DOHH2 (cell line): ENCODE measurements around the gene TMEM263.

Source experiments
- H3F3A ChIP-seq: fragments of 200-600 bp; sonication (generic), shearing (Covaris generic); 2 replicates; pipeline ENCODE4 v1.6.0; 2016; ENCODE audit warnings: antibody characterized with exemption, mild to moderate bottlenecking; ENCODE audit not compliant: control insufficient read depth, insufficient read depth
- H3K27ac ChIP-seq: fragments of 200-600 bp; sonication (generic); 2 replicates; pipeline ENCODE4 v1.5.1; 2014; ENCODE audit warnings: low read depth, mild to moderate bottlenecking, low read length, moderate library complexity
- H3K27me3 ChIP-seq: fragments of 200-600 bp; sonication (generic); 2 replicates; pipeline ENCODE4 v1.6.1; 2014; ENCODE audit warnings: mild to moderate bottlenecking, low read length, mixed read lengths; ENCODE audit not compliant: control insufficient read depth
- H3K36me3 ChIP-seq: fragments of 200-600 bp; sonication (generic); 2 replicates; pipeline ENCODE4 v1.6.1; 2014; ENCODE audit warnings: mild to moderate bottlenecking, low read length, moderate library complexity, mixed read lengths; ENCODE audit not compliant: control insufficient read depth
- H3K4me1 ChIP-seq: fragments of 200-600 bp; sonication (generic); 2 replicates; pipeline ENCODE4 v1.6.1; 2014; ENCODE audit warnings: mild to moderate bottlenecking, low read length, mixed read lengths; ENCODE audit not compliant: control insufficient read depth
- H3K4me2 ChIP-seq: fragments of 200-600 bp; sonication (generic); 2 replicates; pipeline ENCODE4 v1.6.0; 2014; ENCODE audit warnings: mild to moderate bottlenecking, low read length, moderate library complexity
- H3K4me3 ChIP-seq: fragments of 200-600 bp; sonication (generic); 2 replicates; pipeline ENCODE4 v1.5.1; 2014; ENCODE audit warnings: mild to moderate bottlenecking, low read length, mixed read lengths
- H3K79me2 ChIP-seq: fragments of 200-600 bp; sonication (generic); 2 replicates; pipeline ENCODE4 v1.6.1; 2014; ENCODE audit warnings: mild to moderate bottlenecking, low read length, mixed read lengths; ENCODE audit not compliant: control insufficient read depth
- H3K9me2 ChIP-seq: fragments of 200-600 bp; sonication (generic); replicated peaks from 2 replicates; pipeline ENCODE4 v1.6.1; 2014; ENCODE audit warnings: mild to moderate bottlenecking, low read length, mixed read lengths; ENCODE audit not compliant: control insufficient read depth
- H3K9me3 ChIP-seq: fragments of 200-600 bp; sonication (generic); 2 replicates; pipeline ENCODE4 v1.6.1; 2014; ENCODE audit warnings: antibody characterized with exemption, low read length, mixed read lengths; ENCODE audit not compliant: control insufficient read depth, insufficient read depth
- H4K20me1 ChIP-seq: fragments of 200-600 bp; sonication (generic); 2 replicates; pipeline ENCODE4 v1.6.0; 2014; ENCODE audit warnings: low read depth, mild to moderate bottlenecking, antibody characterized with exemption, low read length, moderate library complexity; ENCODE audit not compliant: control insufficient read depth, insufficient read depth
- EZH2phosphoT487 ChIP-seq: fragments of 200-600 bp; sonication (generic); IDR thresholded peaks from 2 replicates; pipeline ENCODE4 v1.6.1; 2017; ENCODE audit warnings: borderline replicate concordance, mild to moderate bottlenecking, antibody characterized with exemption, low read length, moderate library complexity, mixed read lengths
- TF ChIP-seq, protein P1 (sequence below): fragments of 200-600 bp; sonication (generic); IDR thresholded peaks from one replicate; pipeline ENCODE4 v1.5.1; 2014; ENCODE audit warnings: antibody characterized with exemption, mild to moderate bottlenecking, low read depth, low read length; ENCODE audit not compliant: poor library complexity, severe bottlenecking

TMEM263 gene

DNA sequence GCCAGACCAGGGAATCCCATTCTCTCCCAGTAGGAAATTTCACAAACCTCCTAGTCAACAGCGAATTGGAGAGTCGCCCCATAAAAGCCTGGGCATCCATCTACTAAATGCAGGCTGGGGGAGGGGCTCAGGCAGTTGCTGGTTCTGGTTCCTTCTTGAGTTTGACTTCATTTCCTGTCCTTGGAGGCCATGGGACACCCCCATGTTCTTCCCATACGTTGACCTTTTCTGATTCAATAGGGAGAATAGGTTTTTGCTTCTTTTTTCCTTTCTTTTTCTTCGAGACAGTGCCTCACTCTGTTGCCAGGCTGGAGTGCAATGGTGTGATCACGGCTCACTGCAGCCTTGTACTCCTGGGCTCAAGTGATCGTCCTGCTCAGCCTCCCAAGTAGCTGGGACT, 44.1 kb upstream of the TMEM263 start:
- peaks cover 22% of the 10 kb centered on the region for H3K4me1 ChIP-seq
- H3K4me3 ChIP-seq, result no peak overlapping the region
- no peaks in the 10 kb centered on the region for H3K36me3 ChIP-seq
- H3F3A ChIP-seq, result no peaks in the 10 kb centered on the region
- no peaks in the 10 kb centered on the region for H3K79me2 ChIP-seq
- no peak overlapping the region for H3K27ac ChIP-seq
- no peaks in the 10 kb centered on the region for H3K9me3 ChIP-seq
- H3K27me3 ChIP-seq, result peaks cover 65% of the 10 kb centered on the region
- no peaks in the 10 kb centered on the region for H3K9me2 ChIP-seq
- H3K4me2 ChIP-seq, result no peak overlapping the region
- TF ChIP-seq, protein P1, sequence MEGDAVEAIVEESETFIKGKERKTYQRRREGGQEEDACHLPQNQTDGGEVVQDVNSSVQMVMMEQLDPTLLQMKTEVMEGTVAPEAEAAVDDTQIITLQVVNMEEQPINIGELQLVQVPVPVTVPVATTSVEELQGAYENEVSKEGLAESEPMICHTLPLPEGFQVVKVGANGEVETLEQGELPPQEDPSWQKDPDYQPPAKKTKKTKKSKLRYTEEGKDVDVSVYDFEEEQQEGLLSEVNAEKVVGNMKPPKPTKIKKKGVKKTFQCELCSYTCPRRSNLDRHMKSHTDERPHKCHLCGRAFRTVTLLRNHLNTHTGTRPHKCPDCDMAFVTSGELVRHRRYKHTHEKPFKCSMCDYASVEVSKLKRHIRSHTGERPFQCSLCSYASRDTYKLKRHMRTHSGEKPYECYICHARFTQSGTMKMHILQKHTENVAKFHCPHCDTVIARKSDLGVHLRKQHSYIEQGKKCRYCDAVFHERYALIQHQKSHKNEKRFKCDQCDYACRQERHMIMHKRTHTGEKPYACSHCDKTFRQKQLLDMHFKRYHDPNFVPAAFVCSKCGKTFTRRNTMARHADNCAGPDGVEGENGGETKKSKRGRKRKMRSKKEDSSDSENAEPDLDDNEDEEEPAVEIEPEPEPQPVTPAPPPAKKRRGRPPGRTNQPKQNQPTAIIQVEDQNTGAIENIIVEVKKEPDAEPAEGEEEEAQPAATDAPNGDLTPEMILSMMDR, result no peak
- no peak for TF ChIP-seq EZH2phosphoT487
- peaks cover 6% of the 10 kb centered on the region for H4K20me1 ChIP-seq

DNA sequence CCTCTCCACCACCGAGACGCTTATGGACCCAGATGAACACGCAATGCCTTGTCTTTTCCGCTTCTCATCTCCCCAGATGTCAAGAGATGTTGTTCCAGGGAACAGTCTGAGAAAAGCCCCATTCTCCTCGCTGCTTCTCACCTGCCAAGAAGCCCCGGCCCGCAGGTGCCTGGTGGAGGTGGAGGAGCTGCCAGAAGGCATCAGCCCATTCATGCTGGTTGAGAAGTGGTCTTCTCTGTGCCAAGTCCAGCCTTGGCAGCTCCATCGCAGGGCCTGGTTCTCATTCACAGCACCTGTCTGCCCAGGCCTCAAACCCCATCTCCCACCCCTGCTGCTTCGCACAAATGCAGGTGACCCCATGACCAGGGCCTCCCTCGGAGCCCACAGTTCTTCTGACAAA, 42.3 kb upstream of the TMEM263 start:
- peaks cover 22% of the 10 kb centered on the region for H3K4me1 ChIP-seq
- peaks cover 68% of the 10 kb centered on the region for H3K27me3 ChIP-seq
- peaks cover 6% of the 10 kb centered on the region for H4K20me1 ChIP-seq
- H3K79me2 ChIP-seq, result no peaks in the 10 kb centered on the region
- H3K27ac ChIP-seq, result no peak overlapping the region
- H3F3A ChIP-seq, result no peaks in the 10 kb centered on the region
- no peaks in the 10 kb centered on the region for H3K9me2 ChIP-seq
- H3K9me3 ChIP-seq, result no peaks in the 10 kb centered on the region
- no peaks in the 10 kb centered on the region for H3K36me3 ChIP-seq
- no peak overlapping the region for H3K4me3 ChIP-seq
- no peak overlapping the region for H3K4me2 ChIP-seq
- TF ChIP-seq, protein P1, result no peak
- no peak for TF ChIP-seq EZH2phosphoT487

DNA sequence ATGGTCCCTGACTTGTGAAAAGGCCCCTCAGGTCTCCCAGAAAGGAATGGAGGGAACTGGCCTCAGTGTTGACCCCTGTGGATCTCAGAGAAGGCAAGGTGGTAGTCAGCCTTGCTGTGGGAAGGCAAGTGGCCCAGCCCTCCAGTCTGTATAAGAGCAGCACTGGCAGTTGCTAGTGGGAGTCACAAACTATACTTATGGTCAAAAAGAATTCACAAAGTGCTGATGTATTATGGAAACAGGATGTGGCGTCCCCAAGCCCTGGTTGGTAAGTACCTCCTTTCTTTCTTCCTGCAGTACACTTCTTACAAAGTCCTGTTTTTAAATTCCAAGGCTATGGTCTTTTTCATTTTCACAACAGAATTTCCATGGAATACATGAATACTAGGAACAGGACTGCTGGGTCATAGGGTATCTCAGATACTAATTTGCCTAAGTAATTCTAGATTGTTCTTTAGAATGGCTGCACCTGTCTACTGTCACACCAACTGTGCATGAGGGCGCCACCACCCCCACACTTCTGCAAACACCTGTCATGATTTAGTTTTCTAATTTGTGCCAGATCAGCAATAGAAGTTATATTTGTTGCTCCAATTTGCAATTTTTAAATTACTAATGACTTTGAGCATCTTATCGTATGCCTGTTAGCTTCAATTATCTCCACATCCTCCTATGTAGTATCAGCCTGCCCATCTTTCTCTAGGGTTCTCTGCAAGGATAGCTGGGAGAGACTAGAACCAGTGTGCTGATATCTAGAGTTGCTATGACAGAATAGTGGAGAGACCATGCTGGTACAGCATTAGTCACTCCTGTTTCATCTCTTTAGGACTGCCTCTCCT, 40.7 kb upstream of the TMEM263 start:
- no peak for TF ChIP-seq EZH2phosphoT487
- TF ChIP-seq, protein P1, result no peak
- H3F3A ChIP-seq, result no peaks in the 10 kb centered on the region
- H3K36me3 ChIP-seq, result no peaks in the 10 kb centered on the region
- no peak overlapping the region for H3K4me2 ChIP-seq
- peaks cover 65% of the 10 kb centered on the region for H3K27me3 ChIP-seq
- H3K79me2 ChIP-seq, result no peaks in the 10 kb centered on the region
- H3K9me2 ChIP-seq, result no peaks in the 10 kb centered on the region
- H3K4me1 ChIP-seq, result peaks cover 21% of the 10 kb centered on the region
- no peaks in the 10 kb centered on the region for H3K9me3 ChIP-seq
- peaks cover 11% of the 10 kb centered on the region for H4K20me1 ChIP-seq
- no peak overlapping the region for H3K4me3 ChIP-seq
- H3K27ac ChIP-seq, result no peak overlapping the region
